LNCAP (cell line): Measurements from ENCODE around the gene UNK.

ENCODE experiments used
- CTCF ChIP-seq: fragments of 450-650 bp; IDR thresholded peaks from 2 replicates; pipeline ENCODE4 v1.5.1; 2017; ENCODE audit warnings: mild to moderate bottlenecking

The UNK gene

GRCh38 chr17:75757086-75757681, 27.4 kb upstream of the UNK start:
- no peak for TF ChIP-seq CTCF

GRCh38 chr17:75758131-75758905, 26.3 kb upstream of the UNK start:
- peak; percentile 46 for TF ChIP-seq CTCF

- no peak for TF ChIP-seq CTCF
Observed at GRCh38 chr17:75759457-75759856, 25.1 kb upstream of the UNK start.

GRCh38 chr17:75762513-75763268, 21.9 kb upstream of the UNK start:
- no peak for TF ChIP-seq CTCF

- TF ChIP-seq CTCF: no peak
Observed at GRCh38 chr17:75763269-75763607, 21.4 kb upstream of the UNK start.

- TF ChIP-seq CTCF: no peak
Observed at GRCh38 chr17:75763613-75764416, 20.8 kb upstream of the UNK start.

- TF ChIP-seq CTCF: peak; percentile 47
Observed at GRCh38 chr17:75764417-75764710, 20.2 kb upstream of the UNK start.
